Sigmoid colon (tissue), 4 donors: ENCODE data around the gene TM9SF4.

Experiments used
- EP300 ChIP-seq, 4 donors: sonication (generic); formaldehyde crosslinking; IDR thresholded peaks; one replicate each; pipeline ENCODE4 v1.6.1; 2017; ENCODE audit warnings: antibody characterized with exemption in 4 of 4
- POLR2A ChIP-seq, 2 donors: fragments of 450-650 bp; IDR thresholded peaks; one replicate each; pipeline ENCODE4 v1.6.1; 2016; ENCODE audit warnings: antibody characterized with exemption in 2 of 2, mild to moderate bottlenecking in 2 of 2, moderate library complexity in 2 of 2
- POLR2AphosphoS5 ChIP-seq, 4 donors: sonication (generic); formaldehyde crosslinking; IDR thresholded peaks; one replicate each; pipeline ENCODE4 v1.6.1; 2017; ENCODE audit warnings: antibody characterized with exemption in 4 of 4
- TF ChIP-seq, protein P1 (sequence below), 4 experiments: fragments of 450-650 bp in 3 of 4; fragments of 200-600 bp in 1 of 4; IDR thresholded peaks; one replicate each; pipeline ENCODE4 v1.5.1; 2016 to 2019; ENCODE audit warnings: antibody characterized with exemption in 4 of 4, mild to moderate bottlenecking in 3 of 4, moderate library complexity in 2 of 4

GRCh38 chr20:32206760-32207625 lies 97.5 kb downstream of the TM9SF4 start:
- TF ChIP-seq, protein P1, sequence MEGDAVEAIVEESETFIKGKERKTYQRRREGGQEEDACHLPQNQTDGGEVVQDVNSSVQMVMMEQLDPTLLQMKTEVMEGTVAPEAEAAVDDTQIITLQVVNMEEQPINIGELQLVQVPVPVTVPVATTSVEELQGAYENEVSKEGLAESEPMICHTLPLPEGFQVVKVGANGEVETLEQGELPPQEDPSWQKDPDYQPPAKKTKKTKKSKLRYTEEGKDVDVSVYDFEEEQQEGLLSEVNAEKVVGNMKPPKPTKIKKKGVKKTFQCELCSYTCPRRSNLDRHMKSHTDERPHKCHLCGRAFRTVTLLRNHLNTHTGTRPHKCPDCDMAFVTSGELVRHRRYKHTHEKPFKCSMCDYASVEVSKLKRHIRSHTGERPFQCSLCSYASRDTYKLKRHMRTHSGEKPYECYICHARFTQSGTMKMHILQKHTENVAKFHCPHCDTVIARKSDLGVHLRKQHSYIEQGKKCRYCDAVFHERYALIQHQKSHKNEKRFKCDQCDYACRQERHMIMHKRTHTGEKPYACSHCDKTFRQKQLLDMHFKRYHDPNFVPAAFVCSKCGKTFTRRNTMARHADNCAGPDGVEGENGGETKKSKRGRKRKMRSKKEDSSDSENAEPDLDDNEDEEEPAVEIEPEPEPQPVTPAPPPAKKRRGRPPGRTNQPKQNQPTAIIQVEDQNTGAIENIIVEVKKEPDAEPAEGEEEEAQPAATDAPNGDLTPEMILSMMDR (IDR thresholded peaks at IDR 0.05), result no peak
- no peak for TF ChIP-seq POLR2AphosphoS5 (IDR thresholded peaks at IDR 0.05)
- TF ChIP-seq EP300 (IDR thresholded peaks at IDR 0.05), result no peak
- TF ChIP-seq POLR2A (IDR thresholded peaks at IDR 0.05), result no peak
